NCI-H1105 (cell line): Measurements from ENCODE around the gene HDDC2.

Experiments used
- DNase-seq: peaks from one replicate; lab custom pipeline; 2025; lab: John Stamatoyannopoulos, UW

Gene HDDC2, protein sequence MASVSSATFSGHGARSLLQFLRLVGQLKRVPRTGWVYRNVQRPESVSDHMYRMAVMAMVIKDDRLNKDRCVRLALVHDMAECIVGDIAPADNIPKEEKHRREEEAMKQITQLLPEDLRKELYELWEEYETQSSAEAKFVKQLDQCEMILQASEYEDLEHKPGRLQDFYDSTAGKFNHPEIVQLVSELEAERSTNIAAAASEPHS

DNA sequence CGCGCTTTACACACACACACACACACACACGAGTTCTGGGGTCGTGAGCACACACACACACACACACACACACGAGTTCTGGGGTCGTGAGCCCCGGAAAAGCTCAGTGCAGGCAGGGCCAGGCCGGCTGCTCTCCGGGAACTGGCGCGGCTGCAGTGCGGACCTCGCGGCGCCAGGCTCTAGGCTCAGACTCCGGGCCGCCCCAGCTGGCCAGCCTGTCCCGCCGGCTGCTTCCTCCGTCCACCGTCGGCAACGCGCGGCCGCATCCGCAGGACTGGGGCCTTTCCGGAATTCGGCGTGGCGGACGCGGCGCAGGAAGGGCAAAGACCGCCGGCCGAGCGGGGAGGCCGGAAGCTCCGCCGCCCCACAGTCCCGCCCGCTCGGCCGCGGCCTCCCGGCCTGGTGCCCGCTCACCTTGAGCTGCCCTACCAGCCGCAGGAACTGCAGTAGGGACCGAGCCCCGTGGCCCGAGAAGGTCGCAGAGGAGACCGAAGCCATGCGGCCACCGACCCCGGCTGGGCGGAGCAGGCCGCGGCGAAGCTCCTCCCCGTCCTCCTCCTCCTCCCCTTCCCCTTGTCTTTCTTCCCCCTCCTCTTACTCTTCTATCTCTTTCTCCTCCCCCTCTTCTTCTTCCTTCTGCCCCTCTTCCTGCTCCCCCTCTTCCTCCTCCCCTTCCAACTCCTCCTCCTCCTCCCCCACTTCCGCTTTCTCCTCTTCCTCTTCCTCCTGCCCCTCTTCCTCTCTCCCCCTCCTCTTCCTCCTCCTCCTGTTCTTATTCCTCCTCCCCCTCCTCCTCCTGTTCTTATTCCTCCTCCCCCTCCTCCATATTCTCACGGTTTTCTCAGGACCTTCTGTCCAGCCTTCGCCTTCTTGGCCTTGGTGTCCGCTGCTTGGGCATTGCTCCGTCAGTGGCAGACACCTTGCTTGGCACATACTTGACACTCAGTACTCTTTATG is at the start of gene HDDC2:
Gene HDDC2, minus strand, starts transcription at position 533 of the 957 bp plus-strand sequence. Its CDS starts 35 bp downstream, at position 498.
- peak; percentile 75 for DNase-seq

DNA sequence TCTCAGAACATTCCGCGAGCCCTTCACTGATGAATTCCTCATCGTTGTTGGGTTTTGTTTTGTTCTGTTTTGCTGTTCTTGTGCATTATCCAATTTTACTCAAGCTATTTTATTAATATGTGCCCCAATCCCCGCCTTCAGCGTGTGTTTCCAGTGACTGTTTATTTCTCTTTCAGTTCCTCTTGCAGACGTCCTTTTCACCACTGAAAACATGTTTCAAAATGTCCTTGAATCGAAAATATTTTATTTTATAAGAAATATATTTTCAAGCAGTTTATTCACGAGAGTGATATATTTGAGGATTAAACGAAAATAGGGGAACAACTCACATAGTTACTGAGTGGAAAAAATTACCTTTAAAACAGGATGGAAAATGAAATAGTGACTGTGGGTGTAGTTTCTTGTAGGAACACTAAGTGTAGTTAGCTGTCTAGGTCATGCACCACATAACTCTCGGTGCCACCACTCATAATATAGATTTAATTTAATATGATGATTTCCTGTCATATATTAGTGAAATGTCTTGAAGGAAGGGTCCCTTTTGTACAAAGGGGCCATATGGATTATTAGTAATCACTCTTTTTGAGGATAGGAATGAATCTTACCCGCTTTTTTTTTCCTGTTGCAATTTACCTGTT is 45.3 kb upstream of the HDDC2 start:
- DNase-seq: no peak

GRCh38 chr6:125346201-125346925 is 44.6 kb upstream of the HDDC2 start:
- DNase-seq: no peak

- no peak for DNase-seq
These were observed 39.7 kb upstream of the HDDC2 start for GRCh38 chr6:125341460-125341859.

GRCh38 chr6:125340991-125341390 is 39.2 kb upstream of the HDDC2 start:
- no peak for DNase-seq

GRCh38 chr6:125340175-125340835 is 38.5 kb upstream of the HDDC2 start:
- DNase-seq: no peak

DNA sequence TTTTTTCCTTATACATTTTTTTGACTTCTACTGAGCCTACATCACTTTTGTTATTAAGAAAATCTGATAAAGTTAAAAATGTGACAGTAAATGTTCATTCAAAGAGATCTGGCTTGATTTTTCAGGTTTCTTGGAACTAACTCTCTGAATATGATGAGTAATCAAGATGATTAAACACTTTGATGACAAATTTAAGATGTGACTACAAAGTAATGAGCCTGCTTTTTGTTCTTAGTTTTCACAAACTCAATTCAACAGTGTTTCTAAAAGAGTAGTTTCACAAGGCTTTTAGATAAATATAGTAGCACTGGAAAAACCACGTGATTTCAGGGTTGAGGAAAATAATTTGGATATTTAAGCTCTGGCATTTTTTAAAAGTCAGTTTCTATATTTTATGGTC is 37.9 kb upstream of the HDDC2 start:
- DNase-seq: no peak

- DNase-seq: no peak
These were observed 36.6 kb upstream of the HDDC2 start for GRCh38 chr6:125338381-125338780.

GRCh38 chr6:125337706-125338105 is 35.9 kb upstream of the HDDC2 start:
- DNase-seq: no peak

DNA sequence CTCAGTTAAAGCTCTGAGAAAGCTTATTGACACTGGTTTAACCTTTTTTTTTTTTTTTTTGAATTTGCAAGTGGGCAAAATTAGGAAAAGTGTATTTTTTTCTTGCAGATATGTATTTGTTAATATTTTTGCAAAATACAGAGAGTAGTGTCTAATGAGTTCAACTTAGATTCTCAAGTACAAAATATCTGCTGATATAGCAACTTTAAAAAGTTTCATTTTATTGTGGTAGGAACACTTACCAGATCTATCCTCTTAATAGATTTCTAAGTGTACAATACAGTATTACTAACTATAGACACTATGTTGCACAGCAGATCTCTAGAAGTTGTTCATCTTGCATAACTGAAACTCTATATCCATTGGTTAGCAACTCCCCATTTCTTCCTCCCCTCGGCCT is 30.9 kb upstream of the HDDC2 start:
- no peak for DNase-seq

GRCh38 chr6:125325586-125325985 is 23.8 kb upstream of the HDDC2 start:
- DNase-seq: no peak

DNA sequence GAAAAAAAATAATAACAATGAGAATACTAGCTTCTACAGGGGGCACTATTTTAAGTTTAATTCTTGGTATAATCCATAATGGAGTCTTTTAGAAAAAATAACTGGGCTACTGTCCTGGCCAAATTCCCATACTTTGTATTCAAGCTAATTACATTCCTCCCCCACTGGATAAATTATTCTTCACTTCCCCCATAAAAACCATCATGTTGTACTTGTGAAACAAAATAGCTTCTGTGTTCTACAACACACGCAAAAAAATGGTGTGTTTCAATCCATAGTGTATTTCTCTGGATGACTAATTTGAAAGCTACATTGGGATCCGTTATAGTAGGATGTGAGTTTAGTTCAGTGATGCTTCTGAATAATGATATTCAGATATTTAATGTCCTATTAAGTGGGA is 21.6 kb upstream of the HDDC2 start:
- DNase-seq: no peak

DNA sequence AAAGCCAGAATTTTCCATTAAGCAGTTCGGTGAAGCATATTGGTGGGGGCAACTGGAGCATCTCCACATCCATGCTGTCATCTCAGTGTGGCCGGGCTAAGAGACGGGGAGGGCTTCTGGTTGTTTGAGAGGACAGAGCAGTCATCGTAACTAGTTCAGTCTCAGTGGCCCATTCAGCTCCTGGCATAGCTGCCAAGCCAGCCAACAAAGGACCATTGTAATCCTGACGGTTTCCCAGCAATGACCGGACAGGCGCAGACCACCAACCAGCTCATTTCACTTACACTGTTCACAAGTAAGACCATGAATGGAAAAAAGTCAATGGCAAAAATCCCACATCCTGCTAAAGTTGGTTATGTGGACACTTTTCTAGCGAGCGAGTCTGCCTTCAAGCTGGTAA is 14.9 kb upstream of the HDDC2 start:
- DNase-seq: no peak

DNA sequence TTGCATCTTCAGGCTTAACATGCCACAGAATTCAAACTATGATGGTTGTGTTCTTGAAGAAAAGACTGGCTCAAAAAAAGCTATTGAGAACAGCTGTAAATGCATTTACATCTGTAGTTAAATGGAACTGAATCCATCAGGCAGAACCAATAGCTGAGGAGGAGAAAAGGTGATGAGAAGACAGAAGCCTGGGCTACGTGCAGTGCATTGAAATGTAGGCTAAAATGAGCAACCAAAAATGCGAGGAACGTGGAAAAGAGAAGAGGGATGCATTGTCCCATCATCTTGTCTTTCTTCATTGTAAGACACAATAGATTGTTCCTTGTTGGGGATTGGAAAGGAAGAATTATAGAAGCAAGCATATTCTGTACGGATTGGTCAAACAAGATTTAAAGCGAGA is 13.8 kb upstream of the HDDC2 start:
- DNase-seq: no peak

- peak; percentile 60 for DNase-seq
These were observed 12.3 kb upstream of the HDDC2 start for GRCh38 chr6:125314009-125314581.

- DNase-seq: no peak
These were observed 11.2 kb upstream of the HDDC2 start for GRCh38 chr6:125312950-125313349.

DNA sequence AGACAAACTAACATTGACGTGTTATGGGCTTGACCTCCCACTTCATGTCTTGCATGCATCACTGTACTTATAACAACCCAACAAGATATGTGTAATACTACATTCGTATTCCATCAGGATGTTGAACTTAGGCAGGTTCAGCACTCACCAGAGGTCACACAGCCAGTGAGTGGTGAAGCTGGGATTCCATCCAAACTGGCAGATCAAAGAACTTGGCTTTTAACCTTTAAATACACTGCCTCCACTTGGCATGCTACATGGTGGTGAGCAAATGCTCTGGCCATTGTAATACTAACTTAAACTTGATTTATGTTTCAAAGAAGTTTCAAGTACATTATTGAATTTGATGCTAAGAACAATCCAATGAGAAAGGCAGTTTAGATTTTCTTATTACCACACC is 10.7 kb upstream of the HDDC2 start:
- no peak for DNase-seq

GRCh38 chr6:125310994-125311649 is 9.4 kb upstream of the HDDC2 start:
- DNase-seq: peak; percentile 49

DNA sequence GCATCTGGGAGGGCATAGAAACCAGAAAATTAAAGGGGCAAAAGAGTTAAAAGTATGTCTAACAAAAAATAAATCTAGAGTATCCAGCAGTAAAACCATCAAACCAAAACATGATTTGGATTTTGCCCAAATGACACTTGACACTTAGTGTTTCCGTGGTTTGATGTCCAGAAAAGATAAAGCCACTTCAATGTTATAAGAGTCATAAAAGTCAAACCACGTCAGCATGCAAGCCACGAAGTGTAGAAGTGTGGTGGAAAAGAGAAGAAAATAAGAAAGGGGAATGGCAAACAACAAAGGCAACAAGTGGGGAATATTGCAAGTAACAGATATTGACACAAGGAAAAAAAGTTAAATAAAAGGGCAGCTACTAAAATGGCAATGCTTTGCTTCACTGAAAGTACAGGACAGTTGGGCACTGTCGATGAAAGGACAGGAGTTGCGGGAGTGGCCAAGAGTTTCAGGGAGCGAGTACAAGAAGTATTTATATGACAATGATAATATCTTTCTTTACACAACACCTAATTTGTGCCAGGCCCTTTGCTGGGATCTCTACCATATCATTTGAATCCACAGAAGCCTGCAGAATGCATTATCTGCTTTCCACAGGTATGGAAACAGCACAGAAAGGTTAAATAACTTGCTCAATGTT is 6.3 kb upstream of the HDDC2 start:
- DNase-seq: no peak

DNA sequence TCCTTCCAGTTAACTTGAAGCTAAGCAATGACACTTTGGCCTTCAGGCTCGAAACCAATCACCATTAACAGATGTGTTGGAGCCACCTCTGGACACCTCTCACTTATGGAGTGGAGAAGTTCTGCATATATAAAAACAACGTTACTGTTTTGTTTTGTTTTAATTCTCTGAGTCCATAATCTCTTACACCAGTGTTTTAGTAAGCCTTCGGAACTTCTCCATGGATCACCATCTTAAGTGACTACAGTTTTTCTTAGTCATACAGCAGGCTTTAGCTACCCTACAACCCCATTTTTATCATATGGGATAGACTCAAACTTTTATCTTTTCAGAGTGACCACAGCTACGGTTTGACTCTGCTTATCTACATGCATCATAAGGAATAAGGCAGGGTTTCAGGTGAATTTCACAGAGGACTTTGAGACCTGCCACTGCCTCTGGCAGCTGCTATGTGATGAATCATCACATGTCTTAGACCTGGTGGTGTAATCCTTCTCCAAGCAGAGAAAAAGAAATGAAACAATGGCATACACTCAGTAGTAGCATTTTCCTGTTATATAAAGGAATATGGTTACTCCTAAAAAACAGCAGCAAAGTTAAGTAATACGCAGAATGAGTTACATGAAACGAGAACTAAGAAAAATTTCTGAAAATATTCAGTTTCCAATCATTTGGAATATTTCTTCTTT is 5.5 kb upstream of the HDDC2 start:
- no peak for DNase-seq
